NT2/D1 (cell line): Measurements from ENCODE around the gene PFDN4.

Source experiments
- YY1 ChIP-seq: IDR thresholded peaks from 2 replicates; pipeline ENCODE4 v1.6.1; 2011; ENCODE audit not compliant: insufficient read length, insufficient read depth
- ZNF274 ChIP-seq: IDR thresholded peaks from 2 replicates; pipeline ENCODE4 v1.6.1; 2011; ENCODE audit warnings: mild to moderate bottlenecking, low read depth, low read length

- TF ChIP-seq ZNF274 (no peak), YY1 (no peak)
These were observed 8.6 kb upstream of the PFDN4 start for GRCh38 chr20:54199283-54199682.
